Activated CD8-positive, alpha-beta memory T cell treated with anti-CD3 and anti-CD28 coated beads, Interleukin-2, amount 50 U/mL, for 1 hour (primary cell): ENCODE measurements around the gene TMEM231.
"Not testable (repeated sequence)": the region's sequence is repeated elsewhere in the genome, so short reads cannot be mapped to it uniquely, and the experiment has no call there.

Experiments
- DNase-seq: peaks from one replicate; pipeline ENCODE4 v3.0.0-alpha.2; 2020; ENCODE audit errors: extremely low read depth

TMEM231 gene

GRCh38 chr16:75532142-75532765, 23.8 kb downstream of the TMEM231 start:
- DNase-seq = no peak

GRCh38 chr16:75529959-75530358, 26.1 kb downstream of the TMEM231 start:
- DNase-seq = no peak

GRCh38 chr16:75529056-75529905, 26.8 kb downstream of the TMEM231 start:
- no peak for DNase-seq

- DNase-seq = no peak
These were observed 28.2 kb downstream of the TMEM231 start for GRCh38 chr16:75527825-75528299.

GRCh38 chr16:75526032-75526790, 29.8 kb downstream of the TMEM231 start:
- DNase-seq = no peak

- DNase-seq = no peak
These were observed 36.9 kb downstream of the TMEM231 start for GRCh38 chr16:75519175-75519574.

- DNase-seq = not testable (repeated sequence)
These were observed 39.7 kb downstream of the TMEM231 start for GRCh38 chr16:75516189-75516966.

GRCh38 chr16:75514296-75514695, 41.8 kb downstream of the TMEM231 start:
- DNase-seq = no peak

GRCh38 chr16:75506574-75506973, 49.5 kb downstream of the TMEM231 start:
- DNase-seq = no peak

GRCh38 chr16:75506107-75506506, 49.9 kb downstream of the TMEM231 start:
- no peak for DNase-seq

- no peak for DNase-seq
These were observed 52.3 kb downstream of the TMEM231 start for GRCh38 chr16:75503801-75504200.

- DNase-seq = no peak
These were observed 53.0 kb downstream of the TMEM231 start for GRCh38 chr16:75502916-75503605.

GRCh38 chr16:75501820-75502219, 54.2 kb downstream of the TMEM231 start:
- not testable (repeated sequence) for DNase-seq

- no peak for DNase-seq
These were observed 54.7 kb downstream of the TMEM231 start for GRCh38 chr16:75501359-75501758.

GRCh38 chr16:75498605-75499322, 57.3 kb downstream of the TMEM231 start:
- DNase-seq = not testable (repeated sequence)

- DNase-seq = no peak
These were observed 58.5 kb downstream of the TMEM231 start for GRCh38 chr16:75497558-75497957.

GRCh38 chr16:75495076-75495674, 60.9 kb downstream of the TMEM231 start, which contains the start of gene CHST6:
Gene CHST6 (minus strand): TSS chr16:75495441. CDS start chr16:75479828, 15,613 bp downstream.
- DNase-seq = no peak

GRCh38 chr16:75494661-75495075, 61.4 kb downstream of the TMEM231 start:
- DNase-seq = no peak

GRCh38 chr16:75494184-75494583, 61.9 kb downstream of the TMEM231 start:
- no peak for DNase-seq

GRCh38 chr16:75491876-75492275, 64.2 kb downstream of the TMEM231 start:
- DNase-seq = no peak
